CD14-positive monocyte (primary cell): ENCODE data around the gene FBXO28. TPM values are rescaled to one million over a fixed set of nuclear protein-coding genes. Genes with fewer than 3 reads are reported as not detected.

ENCODE experiments used
- DNase-seq, 3 donors: peaks; one replicate each; pipeline ENCODE4 v3.0.0-alpha.2; 2011 to 2022
- H2AFZ ChIP-seq: 2 replicates; pipeline ENCODE4 v1.6.0; 2012; ENCODE audit warnings: mild to moderate bottlenecking, low read depth, low read length, inconsistent platforms; ENCODE audit not compliant: insufficient read depth, poor library complexity, severe bottlenecking
- H3K27ac ChIP-seq, 2 donors: 1 replicate in 1 of 2; 2 replicates in 1 of 2; pipeline ENCODE4 v1.5.1; 2012 to 2013; ENCODE audit warnings: low read length in 2 of 2, control low read depth in 1 of 2, inconsistent platforms in 1 of 2, low read depth in 1 of 2, mild to moderate bottlenecking in 1 of 2
- H3K27me3 ChIP-seq, 2 donors: one replicate each; pipeline versions ENCODE4 v1.6.0 to v1.6.1; 2011 to 2013; ENCODE audit warnings: low read length in 2 of 2; ENCODE audit not compliant: control insufficient read depth in 2 of 2, insufficient read depth in 2 of 2
- H3K36me3 ChIP-seq, 2 donors: replicated peaks in 1 of 2; 1 replicate in 1 of 2; 2 replicates in 1 of 2; pipeline versions ENCODE4 v1.5.1 to v1.6.1; 2012 to 2013; ENCODE audit warnings: low read length in 2 of 2, control low read depth in 1 of 2, inconsistent platforms in 1 of 2, mild to moderate bottlenecking in 1 of 2; ENCODE audit not compliant: insufficient read depth in 2 of 2, control insufficient read depth in 1 of 2
- H3K4me1 ChIP-seq, 2 donors: 1 replicate in 1 of 2; 2 replicates in 1 of 2; pipeline versions ENCODE4 v1.5.1 to v1.6.1; 2012 to 2013; ENCODE audit warnings: low read length in 2 of 2, control low read depth in 1 of 2, inconsistent platforms in 1 of 2, mild to moderate bottlenecking in 1 of 2, moderate library complexity in 1 of 2; ENCODE audit not compliant: insufficient read depth in 2 of 2, control insufficient read depth in 1 of 2
- H3K4me2 ChIP-seq: replicated peaks from 2 replicates; pipeline ENCODE3; 2012; ENCODE audit warnings: low read length, moderate library complexity, mild to moderate bottlenecking; ENCODE audit not compliant: poor library complexity, severe bottlenecking; ENCODE audit errors: extremely low read depth
- H3K4me3 ChIP-seq, 3 experiments: fragments of 200-600 bp in 1 of 3; sonication (generic) in 1 of 3; replicated peaks in 1 of 3; 1 replicate in 2 of 3; 2 replicates in 1 of 3; pipeline ENCODE4 v1.5.1; 2011 to 2013; ENCODE audit warnings: low read length in 3 of 3, mild to moderate bottlenecking in 3 of 3, control low read depth in 2 of 3, low read depth in 2 of 3, inconsistent platforms in 1 of 3, moderate library complexity in 1 of 3
- H3K79me2 ChIP-seq: 2 replicates; pipeline ENCODE4 v1.6.0; 2012; ENCODE audit warnings: mild to moderate bottlenecking, control low read depth, inconsistent platforms, low read length, moderate library complexity; ENCODE audit not compliant: insufficient read depth
- H3K9ac ChIP-seq: 2 replicates; pipeline ENCODE4 v1.6.0; 2017; ENCODE audit warnings: low read length, mild to moderate bottlenecking; ENCODE audit not compliant: insufficient read depth, poor library complexity, severe bottlenecking
- H3K9me3 ChIP-seq, 2 donors: replicated peaks in 1 of 2; 1 replicate in 1 of 2; 2 replicates in 1 of 2; pipeline versions ENCODE4 v1.5.1 to v1.6.1; 2012 to 2013; ENCODE audit warnings: low read length in 2 of 2, control low read depth in 1 of 2; ENCODE audit not compliant: control insufficient read depth in 1 of 2, insufficient read depth in 1 of 2
- H4K20me1 ChIP-seq: 2 replicates; pipeline ENCODE4 v1.6.0; 2012; ENCODE audit warnings: mild to moderate bottlenecking, low read length, control low read depth, moderate library complexity; ENCODE audit not compliant: insufficient read depth
- H3K27ac Mint-ChIP-seq, 7 donors: one replicate each; pipeline ENCODE4 v1.8.0; 2020; ENCODE audit warnings: mild to moderate bottlenecking in 7 of 7, mixed read lengths in 7 of 7, moderate library complexity in 6 of 7, inconsistent platforms in 2 of 7
- H3K27me3 Mint-ChIP-seq, 3 donors: one replicate each; pipeline ENCODE4 v1.8.0; 2021 to 2022; ENCODE audit warnings: low read depth in 3 of 3, mild to moderate bottlenecking in 3 of 3, mixed read lengths in 3 of 3, moderate library complexity in 3 of 3, inconsistent platforms in 1 of 3
- H3K36me3 Mint-ChIP-seq, 2 donors: one replicate each; pipeline ENCODE4 v1.8.0; 2020; ENCODE audit warnings: mixed read lengths in 2 of 2, inconsistent platforms in 1 of 2, mild to moderate bottlenecking in 1 of 2
- H3K4me1 Mint-ChIP-seq: one replicate; pipeline ENCODE4 v1.8.0; 2020; ENCODE audit warnings: mild to moderate bottlenecking, mixed read lengths
- H3K4me3 Mint-ChIP-seq, 2 donors: one replicate each; pipeline ENCODE4 v1.8.0; 2020; ENCODE audit warnings: mild to moderate bottlenecking in 2 of 2, mixed read lengths in 2 of 2, moderate library complexity in 1 of 2
- H3K9me3 Mint-ChIP-seq, 7 donors: one replicate each; pipeline ENCODE4 v1.8.0; 2020 to 2022; ENCODE audit warnings: mixed read lengths in 7 of 7, mild to moderate bottlenecking in 6 of 7, moderate library complexity in 6 of 7, inconsistent platforms in 2 of 7
- WGBS: methylation state at CpG from one replicate; pipeline ENCODE4 v1.1.5; 2013; ENCODE audit warnings: missing lambda C conversion rate; ENCODE audit not compliant: insufficient coverage; 5-methylcytosine and 5-hydroxymethylcytosine counted together
- intact Hi-C, 2 donors: fragments of 100-400 bp; cut with micrococcal nuclease; formaldehyde crosslinking; loops; one replicate each; pipeline versions ENCODE4 v1.15.0 to v1.15.1; 2023
- polyA plus RNA-seq, 3 donors: library from polyadenylated mRNA; depleted of rRNA in 1 of 3; unstranded in 2 of 3; stranded (reverse) in 1 of 3; fragments of 300-500 nt in 2 of 3; fragments of >200 nt in 1 of 3; fragmentation: Illumina TruSeq in 2 of 3; gene quantifications; 1 replicate in 2 of 3; 2 replicates in 1 of 3; pipeline ENCODE4 v1.2.3, GENCODE V29; 2012 to 2021
- TF ChIP-seq, protein P1 (sequence below): fragments of 200-600 bp; IDR thresholded peaks from one replicate; pipeline ENCODE4 v1.8.0; 2022; ENCODE audit warnings: antibody characterized with exemption, mild to moderate bottlenecking

The FBXO28 gene
- polyA plus RNA-seq, 3 donors: 12.9 to 15.8 (median 13.0) TPM

DNA sequence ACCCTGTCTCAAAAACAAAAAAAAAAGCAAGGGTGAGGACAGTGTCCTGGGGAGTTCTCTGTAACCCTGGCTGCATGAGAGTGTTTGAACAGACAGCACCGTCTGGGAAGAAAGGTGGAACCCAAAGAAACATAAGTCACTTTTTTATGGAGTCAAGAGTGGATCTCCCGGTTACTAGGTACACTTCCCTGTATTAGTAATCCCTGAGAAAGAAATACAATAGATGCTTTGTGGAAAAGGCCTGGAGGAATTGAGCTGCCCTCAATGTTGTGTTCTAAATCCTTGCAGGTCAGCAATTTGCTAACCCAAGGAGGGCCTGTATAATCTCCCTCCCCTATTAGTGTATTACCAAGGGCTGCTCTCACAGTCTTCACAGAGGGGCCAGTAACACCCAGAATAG lies 85.8 kb downstream of the FBXO28 start:
- Histone ChIP-seq H3K36me3 (no peaks in the 10 kb centered on the region), H3K27me3 (no peaks in the 10 kb centered on the region), H3K4me2 (no peak overlapping the region), H4K20me1 (no peaks in the 10 kb centered on the region), H3K4me3 (no peak overlapping the region), H3K9ac (no peak overlapping the region), H3K4me1 (peaks cover 38 to 45% of the 10 kb centered on the region in 2 donors), H3K9me3 (no peaks in the 10 kb centered on the region), H3K27ac (no peak overlapping the region), H2AFZ (no peak overlapping the region), H3K79me2 (no peaks in the 10 kb centered on the region)
- Mint-ChIP-seq H3K4me1 (peaks cover 45% of the 10 kb centered on the region), H3K4me3 (no peak overlapping the region), H3K9me3 (peaks cover 0 to 3% (median 0%) of the 10 kb centered on the region in 7 donors), H3K27me3 (no peaks in the 10 kb centered on the region), H3K27ac (peak overlapping the region in 1 of 7 donors; percentile 46), H3K36me3 (peaks cover 3 to 6% of the 10 kb centered on the region in 2 donors)
- 100% methylated on average over 1 of the region's 2 CpGs for WGBS
- no peak for DNase-seq
- intact Hi-C loops: no loop called here
- TF ChIP-seq, protein P1, sequence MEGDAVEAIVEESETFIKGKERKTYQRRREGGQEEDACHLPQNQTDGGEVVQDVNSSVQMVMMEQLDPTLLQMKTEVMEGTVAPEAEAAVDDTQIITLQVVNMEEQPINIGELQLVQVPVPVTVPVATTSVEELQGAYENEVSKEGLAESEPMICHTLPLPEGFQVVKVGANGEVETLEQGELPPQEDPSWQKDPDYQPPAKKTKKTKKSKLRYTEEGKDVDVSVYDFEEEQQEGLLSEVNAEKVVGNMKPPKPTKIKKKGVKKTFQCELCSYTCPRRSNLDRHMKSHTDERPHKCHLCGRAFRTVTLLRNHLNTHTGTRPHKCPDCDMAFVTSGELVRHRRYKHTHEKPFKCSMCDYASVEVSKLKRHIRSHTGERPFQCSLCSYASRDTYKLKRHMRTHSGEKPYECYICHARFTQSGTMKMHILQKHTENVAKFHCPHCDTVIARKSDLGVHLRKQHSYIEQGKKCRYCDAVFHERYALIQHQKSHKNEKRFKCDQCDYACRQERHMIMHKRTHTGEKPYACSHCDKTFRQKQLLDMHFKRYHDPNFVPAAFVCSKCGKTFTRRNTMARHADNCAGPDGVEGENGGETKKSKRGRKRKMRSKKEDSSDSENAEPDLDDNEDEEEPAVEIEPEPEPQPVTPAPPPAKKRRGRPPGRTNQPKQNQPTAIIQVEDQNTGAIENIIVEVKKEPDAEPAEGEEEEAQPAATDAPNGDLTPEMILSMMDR: no peak

DNA sequence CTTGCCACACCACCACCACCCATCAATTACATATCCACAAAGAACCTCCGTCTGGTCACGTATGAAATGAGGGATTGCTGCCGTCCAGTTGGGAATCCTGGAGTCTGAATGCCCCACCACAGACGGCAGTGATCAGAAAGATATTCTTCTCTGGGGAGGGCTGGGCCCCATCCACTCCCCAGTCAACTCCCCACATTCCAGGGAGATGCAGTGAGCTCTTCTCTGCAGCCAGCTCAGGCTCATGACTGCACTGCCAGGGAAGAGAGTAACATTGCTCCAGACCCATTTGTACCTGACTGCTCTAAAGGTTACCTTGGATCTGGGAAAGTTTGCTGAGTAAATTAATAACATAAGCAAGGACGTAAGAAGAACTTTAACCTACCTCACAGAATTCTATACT lies 87.5 kb downstream of the FBXO28 start:
- H3K27me3 ChIP-seq: no peaks in the 10 kb centered on the region
- H3K36me3 ChIP-seq: no peaks in the 10 kb centered on the region
- Mint-ChIP-seq H3K4me1 (peaks cover 49% of the 10 kb centered on the region), H3K27ac (peak overlapping the region in 1 of 7 donors; percentile 64), H3K36me3 (no peaks in the 10 kb centered on the region), H3K9me3 (peaks cover 0 to 3% (median 0%) of the 10 kb centered on the region in 7 donors), H3K27me3 (no peaks in the 10 kb centered on the region), H3K4me3 (no peak overlapping the region)
- no peaks in the 10 kb centered on the region for H4K20me1 ChIP-seq
- no peak overlapping the region for H3K27ac ChIP-seq
- H3K4me2 ChIP-seq: no peak overlapping the region
- 100% methylated on average over 4 of the region's 5 CpGs for WGBS
- no peak overlapping the region for H3K9ac ChIP-seq
- TF ChIP-seq, protein P1: no peak
- H3K4me3 ChIP-seq: no peak overlapping the region
- no peaks in the 10 kb centered on the region for H3K79me2 ChIP-seq
- intact Hi-C loops: no loop called here
- no peak for DNase-seq
- no peaks in the 10 kb centered on the region for H3K9me3 ChIP-seq
- H2AFZ ChIP-seq: no peak overlapping the region
- peaks cover 47 to 53% of the 10 kb centered on the region in 2 donors for H3K4me1 ChIP-seq
